ENCODE data around the gene METTL2B. TPM values are rescaled to one million over a fixed set of nuclear protein-coding genes. Genes with fewer than 3 reads are reported as not detected.
"Not testable (repeated sequence)": the region's sequence is repeated elsewhere in the genome, so short reads cannot be mapped to it uniquely, and the experiment has no call there.

METTL2B gene
- total and polyA plus RNA-seq, 4 donors: 11.5 to 25.0 (median 15.8) TPM

GRCh38 chr7:128459394-128459878 lies 17.1 kb upstream of the METTL2B start:
- Histone ChIP-seq H3K9me3 (ENCODE audit: control insufficient read depth in 4 of 4, insufficient read depth in 3 of 4, low read length in 3 of 4) (no peaks in the 10 kb centered on the region), H3K4me1 (ENCODE audit: control insufficient read depth in 5 of 5, insufficient read depth in 5 of 5, low read length in 5 of 5) (peaks cover 0 to 52% (median 12%) of the 10 kb centered on the region in 5 donors), H3K27ac (ENCODE audit: low read depth in 1 of 2, low read length in 1 of 2) (no peak overlapping the region), H3K36me3 (ENCODE audit: control insufficient read depth in 4 of 4, insufficient read depth in 4 of 4, low read length in 4 of 4) (peaks cover 0 to 9% (median 3%) of the 10 kb centered on the region in 4 donors), H3K9ac (ENCODE audit: insufficient read depth in 1 of 2, low read length in 2 of 2) (no peak overlapping the region), H3K4me3 (no peak overlapping the region), H3K27me3 (ENCODE audit: control insufficient read depth in 3 of 3, insufficient read depth in 3 of 3, low read length in 2 of 3) (no peaks in the 10 kb centered on the region)
- TF ChIP-seq, protein P1, sequence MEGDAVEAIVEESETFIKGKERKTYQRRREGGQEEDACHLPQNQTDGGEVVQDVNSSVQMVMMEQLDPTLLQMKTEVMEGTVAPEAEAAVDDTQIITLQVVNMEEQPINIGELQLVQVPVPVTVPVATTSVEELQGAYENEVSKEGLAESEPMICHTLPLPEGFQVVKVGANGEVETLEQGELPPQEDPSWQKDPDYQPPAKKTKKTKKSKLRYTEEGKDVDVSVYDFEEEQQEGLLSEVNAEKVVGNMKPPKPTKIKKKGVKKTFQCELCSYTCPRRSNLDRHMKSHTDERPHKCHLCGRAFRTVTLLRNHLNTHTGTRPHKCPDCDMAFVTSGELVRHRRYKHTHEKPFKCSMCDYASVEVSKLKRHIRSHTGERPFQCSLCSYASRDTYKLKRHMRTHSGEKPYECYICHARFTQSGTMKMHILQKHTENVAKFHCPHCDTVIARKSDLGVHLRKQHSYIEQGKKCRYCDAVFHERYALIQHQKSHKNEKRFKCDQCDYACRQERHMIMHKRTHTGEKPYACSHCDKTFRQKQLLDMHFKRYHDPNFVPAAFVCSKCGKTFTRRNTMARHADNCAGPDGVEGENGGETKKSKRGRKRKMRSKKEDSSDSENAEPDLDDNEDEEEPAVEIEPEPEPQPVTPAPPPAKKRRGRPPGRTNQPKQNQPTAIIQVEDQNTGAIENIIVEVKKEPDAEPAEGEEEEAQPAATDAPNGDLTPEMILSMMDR (IDR thresholded peaks at IDR 0.05; ENCODE audit: control extremely low read depth, extremely low read depth): peak; percentile 93
- WGBS, 2 donors: 36 to 38% methylated on average over 5 of the region's 5 CpGs
- peak; percentile 68 to 82 (median 79) for DNase-seq
- ATAC-seq (ENCODE audit: insufficient read depth, low FRiP score): no peak

- H3K27ac ChIP-seq (ENCODE audit: low read depth in 1 of 2, low read length in 1 of 2): no peak overlapping the region
- 75 to 78% methylated on average over 5 of the region's 5 CpGs for WGBS, 2 donors
- peak; percentile 73 to 97 (median 93) for DNase-seq
- H3K4me3 ChIP-seq: no peak overlapping the region
- H3K36me3 ChIP-seq (ENCODE audit: control insufficient read depth in 4 of 4, insufficient read depth in 4 of 4, low read length in 4 of 4): peaks cover 0 to 4% (median 0%) of the 10 kb centered on the region in 4 donors
- ATAC-seq (ENCODE audit: insufficient read depth, low FRiP score): no peak
- no peaks in the 10 kb centered on the region for H3K27me3 ChIP-seq (ENCODE audit: control insufficient read depth in 3 of 3, insufficient read depth in 3 of 3, low read length in 2 of 3)
- peak overlapping the region in 1 of 2 donors; percentile 82 for H3K9ac ChIP-seq (ENCODE audit: insufficient read depth in 1 of 2, low read length in 2 of 2)
- peaks cover 0 to 30% (median 10%) of the 10 kb centered on the region in 5 donors for H3K4me1 ChIP-seq (ENCODE audit: control insufficient read depth in 5 of 5, insufficient read depth in 5 of 5, low read length in 5 of 5)
- H3K9me3 ChIP-seq (ENCODE audit: control insufficient read depth in 4 of 4, insufficient read depth in 3 of 4, low read length in 3 of 4): no peaks in the 10 kb centered on the region
- TF ChIP-seq, protein P1 (IDR thresholded peaks at IDR 0.05; ENCODE audit: control extremely low read depth, extremely low read depth): no peak
These were observed 14.1 kb upstream of the METTL2B start for GRCh38 chr7:128462460-128462859.

GRCh38 chr7:128463345-128463744 lies 13.2 kb upstream of the METTL2B start:
- not testable (repeated sequence) for DNase-seq; H3K27me3 ChIP-seq (ENCODE audit: control insufficient read depth in 3 of 3, insufficient read depth in 3 of 3, low read length in 2 of 3); H3K27ac ChIP-seq (ENCODE audit: low read depth in 1 of 2, low read length in 1 of 2)

DNA sequence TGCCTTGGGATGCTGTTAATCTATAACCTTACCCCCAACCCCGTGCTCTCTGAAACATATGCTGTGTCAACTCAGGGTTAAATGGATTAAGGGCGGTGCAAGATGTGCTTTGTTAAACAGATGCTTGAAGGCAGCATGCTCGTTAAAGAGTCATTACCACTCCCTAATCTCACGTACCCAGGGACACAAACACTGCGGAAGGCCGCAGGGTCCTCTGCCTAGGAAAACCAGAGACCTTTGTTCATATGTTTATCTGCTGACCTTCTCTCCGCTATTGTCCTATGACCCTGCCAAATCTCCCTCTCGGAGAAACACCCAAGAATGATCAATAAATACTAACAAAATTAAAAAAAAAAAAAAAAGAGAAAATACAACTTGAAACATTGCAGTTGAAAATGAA lies 12.6 kb upstream of the METTL2B start:
- peak in 2 of 3 donors; percentile 45 to 48 for DNase-seq
- not testable (repeated sequence) for H3K36me3 ChIP-seq (ENCODE audit: control insufficient read depth in 4 of 4, insufficient read depth in 4 of 4, low read length in 4 of 4); ATAC-seq (ENCODE audit: insufficient read depth, low FRiP score); H3K9me3 ChIP-seq (ENCODE audit: control insufficient read depth in 4 of 4, insufficient read depth in 3 of 4, low read length in 3 of 4); H3K9ac ChIP-seq (ENCODE audit: insufficient read depth in 1 of 2, low read length in 2 of 2); H3K27ac ChIP-seq (ENCODE audit: low read depth in 1 of 2, low read length in 1 of 2); H3K27me3 ChIP-seq (ENCODE audit: control insufficient read depth in 3 of 3, insufficient read depth in 3 of 3, low read length in 2 of 3); H3K4me3 ChIP-seq
- WGBS, 2 donors: 80 to 85% methylated on average over 7 of the region's 8 CpGs
- peaks cover 0 to 17% (median 2%) of the 10 kb centered on the region in 5 donors for H3K4me1 ChIP-seq (ENCODE audit: control insufficient read depth in 5 of 5, insufficient read depth in 5 of 5, low read length in 5 of 5)

More at GRCh38 chr7:128463345-128463744, 13.2 kb upstream of the METTL2B start:
- not testable (repeated sequence) for H3K9ac ChIP-seq (ENCODE audit: insufficient read depth in 1 of 2, low read length in 2 of 2); ATAC-seq (ENCODE audit: insufficient read depth, low FRiP score); H3K4me3 ChIP-seq; H3K36me3 ChIP-seq (ENCODE audit: control insufficient read depth in 4 of 4, insufficient read depth in 4 of 4, low read length in 4 of 4); H3K9me3 ChIP-seq (ENCODE audit: control insufficient read depth in 4 of 4, insufficient read depth in 3 of 4, low read length in 3 of 4)
- WGBS, 2 donors: 92 to 95% methylated on average over 23 to 30 of the region's 30 CpGs
- peaks cover 0 to 23% (median 2%) of the 10 kb centered on the region in 5 donors for H3K4me1 ChIP-seq (ENCODE audit: control insufficient read depth in 5 of 5, insufficient read depth in 5 of 5, low read length in 5 of 5)

DNA sequence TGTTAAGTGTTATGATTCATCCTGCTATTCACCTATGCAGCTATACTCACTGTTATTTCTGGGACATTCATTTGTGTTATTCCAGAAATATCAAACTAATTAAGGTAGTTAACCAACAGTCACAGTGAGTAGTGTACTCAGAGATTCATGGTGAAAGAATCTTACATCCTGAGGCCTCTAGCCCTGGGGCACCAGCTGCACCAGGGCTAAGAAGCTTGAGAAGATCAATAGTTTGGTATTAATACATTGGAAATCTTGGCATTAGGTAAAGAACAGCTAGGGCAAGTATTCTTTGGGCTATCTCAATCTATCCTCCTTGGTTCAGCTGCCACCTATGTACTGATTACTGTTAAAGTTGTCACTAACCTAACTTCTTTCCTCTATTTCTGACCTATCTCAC lies 9.7 kb upstream of the METTL2B start:
- not testable (repeated sequence) for H3K4me3 ChIP-seq

DNA sequence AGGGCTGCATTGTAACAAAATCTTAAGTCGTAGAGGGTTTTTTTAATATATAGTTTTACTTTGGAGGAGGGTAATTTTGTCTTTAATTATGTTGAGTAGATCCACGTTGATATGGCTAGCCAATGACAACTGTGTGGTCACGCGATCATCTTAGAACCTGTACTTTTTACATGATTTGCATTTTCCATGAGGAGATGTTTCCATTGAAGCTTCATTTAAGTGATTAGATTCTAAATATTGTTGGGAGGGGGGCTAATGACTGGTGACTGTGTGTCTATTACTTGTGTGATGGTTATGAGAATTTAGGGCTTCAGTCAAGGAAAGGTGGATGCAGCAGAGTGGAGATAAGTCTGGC lies 765 bp downstream of the METTL2B start:
- Histone ChIP-seq H3K27ac (ENCODE audit: low read depth in 1 of 2, low read length in 1 of 2) (peak overlapping the region; percentile 89 to 90), H3K9ac (ENCODE audit: insufficient read depth in 1 of 2, low read length in 2 of 2) (peak overlapping the region in 1 of 2 donors; percentile 55), H3K4me3 (peak overlapping the region; percentile 83)
- H3K27me3 ChIP-seq (ENCODE audit: control insufficient read depth in 3 of 3, insufficient read depth in 3 of 3, low read length in 2 of 3); H3K4me1 ChIP-seq (ENCODE audit: control insufficient read depth in 5 of 5, insufficient read depth in 5 of 5, low read length in 5 of 5); DNase-seq; ATAC-seq (ENCODE audit: insufficient read depth, low FRiP score); H3K9me3 ChIP-seq (ENCODE audit: control insufficient read depth in 4 of 4, insufficient read depth in 3 of 4, low read length in 3 of 4); H3K36me3 ChIP-seq (ENCODE audit: control insufficient read depth in 4 of 4, insufficient read depth in 4 of 4, low read length in 4 of 4): not testable (repeated sequence)
- WGBS, 2 donors: 5 to 7% methylated on average over 4 of the region's 4 CpGs

More for the DNA sequence above, 9.7 kb upstream of the METTL2B start:
- not testable (repeated sequence) for ATAC-seq (ENCODE audit: insufficient read depth, low FRiP score); H3K4me1 ChIP-seq (ENCODE audit: control insufficient read depth in 5 of 5, insufficient read depth in 5 of 5, low read length in 5 of 5); H3K9ac ChIP-seq (ENCODE audit: insufficient read depth in 1 of 2, low read length in 2 of 2); DNase-seq; H3K9me3 ChIP-seq (ENCODE audit: control insufficient read depth in 4 of 4, insufficient read depth in 3 of 4, low read length in 3 of 4); H3K27ac ChIP-seq (ENCODE audit: low read depth in 1 of 2, low read length in 1 of 2); H3K36me3 ChIP-seq (ENCODE audit: control insufficient read depth in 4 of 4, insufficient read depth in 4 of 4, low read length in 4 of 4); H3K27me3 ChIP-seq (ENCODE audit: control insufficient read depth in 3 of 3, insufficient read depth in 3 of 3, low read length in 2 of 3)

- not testable (repeated sequence) for H3K9ac ChIP-seq (ENCODE audit: insufficient read depth in 1 of 2, low read length in 2 of 2); H3K4me1 ChIP-seq (ENCODE audit: control insufficient read depth in 5 of 5, insufficient read depth in 5 of 5, low read length in 5 of 5); DNase-seq; H3K36me3 ChIP-seq (ENCODE audit: control insufficient read depth in 4 of 4, insufficient read depth in 4 of 4, low read length in 4 of 4); H3K27me3 ChIP-seq (ENCODE audit: control insufficient read depth in 3 of 3, insufficient read depth in 3 of 3, low read length in 2 of 3); H3K4me3 ChIP-seq; ATAC-seq (ENCODE audit: insufficient read depth, low FRiP score); H3K9me3 ChIP-seq (ENCODE audit: control insufficient read depth in 4 of 4, insufficient read depth in 3 of 4, low read length in 3 of 4); H3K27ac ChIP-seq (ENCODE audit: low read depth in 1 of 2, low read length in 1 of 2)
- WGBS, 2 donors: 92 to 96% methylated on average over 3 of the region's 4 CpGs
These were observed 2.5 kb downstream of the METTL2B start for GRCh38 chr7:128479082-128479481.
